Measurements from ENCODE around the gene DNAH3.
A peak's percentile ranks its signal among the peaks of the same experiment; 100 is the strongest.
"Not testable (repeated sequence)": the region's sequence is repeated elsewhere in the genome, so short reads cannot be mapped to it uniquely, and the experiment has no call there.

DNAH3 gene

DNA sequence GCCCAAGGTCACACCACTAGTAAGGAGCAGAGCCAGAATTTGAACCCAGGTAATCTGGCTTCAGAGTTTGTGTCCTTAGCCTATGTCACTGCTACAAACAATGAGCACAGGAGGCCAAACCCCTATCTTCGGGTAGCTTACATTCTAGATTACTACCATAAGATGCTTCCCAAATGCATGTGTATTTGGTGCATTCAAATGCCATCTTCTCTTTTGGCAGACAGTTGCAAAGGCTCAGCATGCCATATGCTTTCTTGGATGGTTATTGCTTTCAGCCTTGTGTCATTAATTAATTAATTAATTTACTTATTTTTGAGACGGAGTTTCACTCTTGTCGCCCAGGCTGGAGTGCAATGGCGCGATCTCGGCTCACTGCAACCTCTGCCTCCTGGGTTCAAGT is 80.7 kb downstream of the DNAH3 start:
- DNase-seq: no peak

DNA sequence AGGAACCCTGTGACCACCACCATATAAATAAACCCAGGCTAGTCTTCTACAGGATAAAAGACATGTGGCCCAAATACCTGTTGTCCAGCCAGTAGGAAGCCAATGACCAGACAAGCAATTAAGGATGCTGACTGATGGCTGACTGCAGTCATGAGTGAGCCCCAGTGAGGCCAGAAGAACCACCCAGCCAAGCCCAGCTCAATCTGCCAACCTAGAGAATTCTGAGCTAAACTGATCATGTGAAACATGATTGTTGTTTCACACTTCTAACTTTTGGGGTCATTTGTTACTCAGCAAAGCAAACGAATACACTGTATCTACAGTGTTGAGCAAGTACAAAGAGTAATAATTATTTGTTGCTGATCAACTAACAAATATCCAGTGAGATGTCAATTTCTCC is 86.4 kb downstream of the DNAH3 start:
- no peak for DNase-seq

DNA sequence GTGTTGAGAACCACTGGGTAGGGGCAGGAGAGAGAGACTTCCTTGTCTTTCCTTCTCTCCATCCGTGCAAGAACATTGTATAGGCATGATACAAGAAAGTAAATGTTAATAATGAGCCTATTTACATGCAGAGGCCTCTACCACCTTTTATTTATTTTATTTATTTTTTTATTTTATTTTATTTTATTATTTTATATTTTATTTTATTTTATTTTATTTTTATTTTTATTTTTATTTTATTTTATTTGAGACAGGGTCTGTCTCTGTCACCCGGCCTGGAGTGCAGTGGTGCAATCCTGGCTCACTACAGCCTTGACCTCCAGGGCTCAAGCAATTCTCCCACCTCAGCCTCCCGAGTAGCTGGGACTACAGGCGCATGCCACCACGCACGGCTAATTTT is 87.3 kb downstream of the DNAH3 start:
- not testable (repeated sequence) for DNase-seq

DNA sequence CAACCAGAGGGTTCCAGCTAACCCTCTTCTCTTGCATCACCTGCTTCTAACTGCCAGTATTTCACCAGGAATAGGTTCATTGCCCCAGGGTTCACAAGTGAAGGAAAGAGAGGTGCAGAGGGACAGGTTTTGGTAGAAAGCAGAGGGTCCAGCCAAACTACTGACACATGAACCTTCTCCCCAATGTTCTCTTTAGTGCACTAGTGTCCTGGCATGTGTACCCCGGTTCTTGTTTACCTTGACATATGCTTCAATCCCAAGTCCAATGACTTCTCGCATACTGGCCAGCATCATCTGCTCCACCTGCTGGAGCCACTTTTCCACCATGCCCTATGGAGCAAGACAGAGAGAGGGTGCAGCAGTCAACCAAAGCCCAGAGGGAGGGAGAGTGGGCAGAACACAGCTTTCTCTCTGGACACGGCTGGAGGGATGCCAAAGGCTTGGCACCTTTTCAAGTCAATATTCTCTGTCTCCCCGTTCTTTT is 90.6 kb downstream of the DNAH3 start:
- no peak for DNase-seq

DNA sequence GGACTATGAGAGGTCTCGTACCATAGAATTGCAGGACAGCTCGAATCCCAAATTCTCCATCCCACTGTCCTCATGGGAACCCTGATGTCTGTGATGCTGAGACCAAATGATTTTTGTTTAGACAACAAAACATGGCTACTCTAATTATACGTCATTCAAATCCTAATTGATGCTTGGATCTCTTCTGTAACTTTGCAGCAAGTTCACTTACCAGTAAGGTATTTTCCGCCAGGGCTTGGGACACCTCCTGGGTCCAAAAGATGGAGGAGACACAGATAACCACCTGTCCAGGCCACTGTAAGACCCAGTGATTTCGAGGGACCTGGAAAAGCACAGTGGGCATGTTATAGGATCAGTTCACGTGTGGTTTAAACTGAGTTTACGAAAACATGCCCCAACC is 92.8 kb downstream of the DNAH3 start:
- no peak for DNase-seq

DNA sequence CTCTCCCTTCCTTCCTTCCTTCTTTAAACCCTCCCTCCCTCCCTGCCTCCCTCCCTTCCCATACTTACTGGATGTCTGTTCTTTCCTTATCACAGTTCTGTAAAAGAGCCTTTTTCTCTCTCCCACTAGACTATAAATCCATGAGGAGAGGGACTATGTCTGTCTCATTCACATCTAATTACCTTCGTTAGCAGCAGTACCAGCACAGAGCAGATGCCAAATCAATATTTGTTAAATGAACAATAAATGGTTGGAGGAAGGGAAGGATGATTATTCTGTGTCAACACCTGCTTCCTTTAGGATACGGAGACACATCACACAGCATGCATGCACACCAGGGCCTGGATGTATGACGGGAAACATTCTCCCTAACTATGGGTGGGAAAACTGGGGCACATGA is 94.2 kb downstream of the DNAH3 start:
- no peak for DNase-seq

DNA sequence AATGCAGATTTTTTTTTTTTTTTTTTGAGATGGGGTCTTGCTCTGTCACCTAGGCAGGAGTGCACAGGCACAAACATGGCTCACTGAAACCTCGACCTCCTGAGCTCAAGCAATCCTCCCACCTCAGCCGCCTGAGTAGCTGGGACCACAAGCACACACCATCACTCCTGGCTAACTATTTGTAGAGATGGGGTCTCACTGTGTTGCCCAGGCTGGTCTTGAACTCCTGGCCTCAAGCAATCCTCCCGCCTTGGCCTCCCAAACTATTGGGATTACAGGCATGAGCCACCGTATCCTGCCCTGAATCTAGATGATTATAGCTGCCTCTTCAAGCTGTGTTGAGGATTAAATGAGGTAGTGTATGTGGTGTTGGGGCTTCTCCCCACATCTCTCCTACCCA is 94.9 kb downstream of the DNAH3 start:
- DNase-seq: not testable (repeated sequence)

DNA sequence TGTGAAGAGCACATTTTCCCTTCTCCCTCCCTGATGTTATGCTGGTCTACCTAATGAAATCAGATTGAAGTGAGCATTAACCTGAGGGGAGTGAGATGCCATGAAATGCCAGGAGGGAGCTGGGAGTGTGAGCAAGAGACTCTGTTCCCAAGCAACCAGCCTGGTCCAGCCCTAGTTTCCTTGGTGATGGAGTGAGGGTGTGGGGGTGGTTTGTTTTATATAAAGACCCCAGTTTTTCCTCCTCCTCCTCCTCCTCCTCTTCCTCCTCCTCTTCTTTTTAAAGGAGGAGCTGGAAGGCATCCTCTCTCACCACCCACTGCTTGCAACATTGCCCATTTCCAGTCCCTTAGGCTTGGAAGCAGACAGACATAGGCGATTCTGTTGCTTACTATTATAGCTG is 97.1 kb downstream of the DNAH3 start:
- DNase-seq: no peak

DNA sequence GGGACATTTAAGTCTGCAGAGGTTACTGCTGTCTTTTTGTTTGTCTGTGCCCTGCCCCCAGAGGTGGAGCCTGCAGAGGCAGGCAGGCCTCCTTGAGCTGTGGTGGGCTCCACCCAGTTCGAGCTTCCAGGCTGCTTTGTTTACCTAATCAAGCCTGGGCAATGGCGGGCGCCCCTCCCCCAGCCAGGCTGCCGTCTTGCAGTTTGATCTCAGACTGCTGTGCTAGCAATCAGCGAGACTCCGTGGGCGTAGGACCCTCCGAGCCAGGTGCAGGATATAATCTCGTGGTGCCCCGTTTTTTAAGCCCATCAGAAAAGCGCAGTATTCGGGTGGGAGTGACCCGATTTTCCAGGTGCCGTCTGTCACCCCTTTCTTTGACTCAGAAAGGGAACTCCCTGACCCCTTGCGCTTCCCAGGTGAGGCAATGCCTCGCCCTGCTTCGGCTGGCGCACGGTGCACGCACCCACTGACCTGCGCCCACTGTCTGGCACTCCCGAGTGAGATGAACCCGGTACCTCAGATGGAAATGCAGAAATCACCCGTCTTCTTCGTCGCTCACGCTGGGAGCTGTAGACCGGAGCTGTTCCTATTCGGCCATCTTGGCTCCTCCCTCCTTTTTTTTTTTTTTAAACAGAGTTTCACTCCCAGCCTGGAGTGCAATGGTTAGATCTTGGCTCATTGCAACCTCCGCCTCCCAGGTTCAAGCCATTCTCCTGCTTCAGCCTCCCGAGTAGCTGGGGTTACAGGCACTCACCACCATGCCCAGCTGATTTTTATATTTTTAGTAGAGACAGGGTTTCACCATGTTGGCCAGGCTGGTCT is 102.3 kb downstream of the DNAH3 start:
- not testable (repeated sequence) for DNase-seq

DNA sequence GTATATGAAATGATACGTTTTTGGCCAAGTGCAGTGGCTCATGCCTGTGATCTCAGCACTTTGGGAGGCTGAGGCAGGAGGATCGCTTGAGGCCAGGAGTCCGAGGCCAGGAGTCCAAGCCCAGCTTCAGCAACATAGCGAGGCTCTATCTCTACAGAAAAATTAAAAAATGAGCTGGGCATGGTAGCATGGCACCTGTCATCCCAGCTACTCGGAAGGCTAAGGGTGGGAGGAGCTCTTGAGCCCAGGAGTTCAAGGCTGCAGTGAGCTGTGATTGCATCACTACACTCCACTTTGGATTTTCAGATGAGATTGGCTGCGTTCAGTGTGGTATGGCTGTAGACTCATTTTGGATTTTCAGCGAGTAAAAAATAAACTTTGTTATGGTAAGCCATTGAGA is 112.4 kb downstream of the DNAH3 start:
- no peak for DNase-seq

DNA sequence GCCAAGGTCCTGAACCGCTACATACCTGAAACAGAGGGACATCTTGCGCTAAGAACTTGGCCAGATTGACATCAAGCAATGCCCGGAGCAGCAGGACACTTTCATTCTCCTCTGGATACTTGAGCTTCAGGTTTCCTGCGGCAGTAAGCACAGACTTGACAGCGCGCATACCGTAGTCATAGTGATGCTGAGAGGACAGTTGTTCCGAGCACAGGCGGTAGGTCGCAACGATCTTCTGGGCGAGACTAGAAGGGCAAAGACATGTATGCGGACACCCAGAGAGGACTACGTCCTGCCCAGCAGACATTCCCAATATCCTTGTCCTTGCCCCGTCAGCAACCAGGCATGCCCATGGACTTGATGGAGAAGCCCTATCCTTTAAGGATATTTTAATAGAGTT is 112.9 kb downstream of the DNAH3 start:
- no peak for DNase-seq

DNA sequence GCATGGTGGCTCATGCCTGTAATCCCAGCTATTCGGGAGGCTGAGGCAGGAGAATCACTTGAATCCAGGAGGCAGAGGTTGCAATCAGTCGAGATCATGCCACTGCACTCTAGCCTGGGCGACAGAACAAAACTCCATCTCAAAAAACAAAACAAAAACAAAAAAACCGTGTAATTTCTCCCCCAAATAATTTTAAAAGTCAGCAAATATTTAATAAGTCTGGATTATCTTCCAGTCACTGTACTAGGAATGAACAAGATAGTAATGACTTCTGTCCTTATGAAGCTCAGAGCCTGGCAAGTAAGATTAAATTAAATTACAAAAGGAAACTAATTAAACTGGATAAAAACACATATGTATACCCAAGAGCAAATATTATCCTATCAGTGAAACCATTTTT is 113.5 kb downstream of the DNAH3 start:
- DNase-seq: no peak

DNA sequence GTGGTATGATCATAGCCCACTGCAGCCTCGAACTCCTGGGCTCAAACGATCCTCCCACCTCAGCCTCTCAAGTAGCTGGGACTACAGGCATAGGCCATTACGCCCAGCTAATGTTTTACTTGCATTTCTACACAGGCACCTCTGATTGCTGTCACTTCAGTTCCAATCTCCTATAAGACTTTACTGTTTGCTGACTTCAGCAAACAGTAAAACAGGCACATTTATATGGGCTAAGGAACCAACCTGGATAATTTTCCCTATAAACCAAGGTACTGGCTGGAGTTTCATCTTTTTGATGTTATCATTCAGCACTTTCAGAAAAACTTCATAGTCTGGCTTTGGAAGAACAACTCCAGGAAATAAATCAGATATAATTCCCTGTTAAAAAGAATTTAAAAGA is 114.2 kb downstream of the DNAH3 start:
- DNase-seq: no peak

DNA sequence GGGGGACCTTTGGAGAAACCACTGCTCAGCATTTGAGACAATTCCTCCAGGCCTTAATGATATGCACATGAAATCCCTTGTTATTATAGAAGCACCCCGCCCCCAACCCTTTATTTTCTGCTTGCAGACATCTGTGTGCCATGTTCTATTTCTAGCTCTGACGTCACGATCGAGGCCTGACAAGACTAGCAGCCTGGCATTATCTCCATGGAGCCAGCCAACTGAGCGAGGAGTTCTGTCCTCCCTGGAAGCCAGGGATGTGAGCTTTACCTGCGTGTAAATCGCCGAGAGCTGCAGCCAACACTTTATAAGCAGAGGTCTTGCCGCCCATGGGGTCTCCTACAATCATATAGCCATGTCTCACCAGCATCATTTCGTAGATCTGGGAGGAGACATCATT is 116.9 kb downstream of the DNAH3 start:
- no peak for DNase-seq

DNA sequence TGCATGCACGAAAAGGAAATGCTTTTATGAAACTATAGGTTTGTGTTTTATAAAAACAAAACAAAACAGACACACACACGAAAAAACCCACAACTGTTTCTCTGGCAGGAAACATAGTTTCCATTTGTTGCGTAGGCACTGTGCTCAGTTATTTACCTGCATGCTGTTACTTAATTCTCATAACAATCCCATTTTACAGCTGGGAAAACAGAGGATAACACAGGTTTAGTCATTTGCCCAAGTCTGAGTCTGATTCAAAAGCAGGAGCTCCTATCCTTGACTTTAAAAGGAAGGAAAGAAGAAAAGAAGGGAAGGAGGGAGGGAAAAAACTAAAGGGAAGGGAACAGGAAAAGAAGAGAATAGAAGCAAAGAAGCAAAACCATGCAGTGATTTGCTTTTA is 117.4 kb downstream of the DNAH3 start:
- DNase-seq: no peak

DNA sequence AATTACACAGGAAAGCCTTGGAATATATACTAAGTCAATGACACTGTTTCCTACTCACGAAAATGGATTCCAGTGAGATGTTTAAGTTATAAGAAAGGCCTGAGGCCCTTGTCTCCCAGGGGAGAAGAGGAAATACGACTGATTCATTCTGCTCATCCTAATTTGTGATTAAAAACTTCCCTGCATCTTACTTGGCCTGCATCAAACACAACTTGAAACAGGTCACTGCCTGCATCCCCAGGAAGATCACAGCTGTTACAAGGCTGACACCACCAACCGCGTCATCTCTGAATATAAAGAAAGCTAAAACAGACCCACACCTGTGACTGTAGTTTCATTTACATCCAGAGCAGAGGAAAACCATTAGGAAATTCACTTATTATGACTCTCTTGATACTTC is 121.9 kb downstream of the DNAH3 start:
- DNase-seq: no peak

DNA sequence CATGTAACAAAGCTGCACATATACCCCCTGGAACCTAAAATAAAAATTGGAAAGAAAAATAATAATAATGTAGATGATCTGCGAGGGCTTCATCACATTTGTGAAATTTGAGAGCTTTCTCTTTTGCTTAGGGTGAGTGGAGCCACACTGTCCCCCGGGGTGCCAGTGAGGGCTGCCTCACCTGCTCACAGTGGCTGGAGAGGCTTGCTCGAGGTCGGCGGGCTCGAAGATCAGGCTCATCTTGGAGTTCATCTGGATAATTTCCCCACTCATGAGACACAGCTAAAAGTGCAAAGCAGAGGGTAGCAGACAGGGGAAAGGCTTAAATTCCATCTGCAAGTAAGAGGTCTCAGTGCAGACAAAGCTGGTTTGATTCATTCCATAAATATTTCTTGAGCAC is 123.8 kb downstream of the DNAH3 start:
- no peak for DNase-seq

DNA sequence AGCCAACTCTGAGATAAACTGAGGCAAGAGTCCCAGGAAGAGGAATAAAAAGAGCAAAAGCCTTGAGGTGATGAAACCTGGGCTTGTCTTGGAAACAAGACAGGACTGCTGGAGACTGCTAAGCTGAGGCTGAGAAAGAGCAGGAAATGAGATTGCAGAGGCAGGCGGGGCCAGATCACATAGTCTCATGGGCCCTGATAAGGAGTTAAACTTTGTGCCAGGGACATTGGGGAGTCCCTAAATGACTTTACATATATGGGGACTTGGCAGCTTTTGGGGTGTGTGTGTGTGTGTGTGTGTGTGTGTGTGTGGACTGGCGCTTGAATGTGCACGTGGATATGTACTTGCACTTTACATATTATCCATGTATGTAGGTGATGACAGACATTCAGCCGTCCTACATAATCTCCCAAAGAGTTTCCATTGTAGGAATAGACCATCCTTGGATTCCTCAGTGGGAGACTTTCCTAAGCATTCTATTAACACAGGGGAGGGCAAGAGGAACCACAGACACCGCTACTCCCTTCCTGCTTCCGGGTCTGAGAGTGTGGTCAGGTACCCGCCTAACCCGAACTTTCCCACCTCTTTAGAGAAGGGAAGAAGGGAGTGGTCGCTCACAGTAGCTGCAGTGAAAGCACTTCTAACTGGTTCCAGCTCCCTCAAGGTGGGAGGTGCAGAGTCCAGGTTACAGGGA is 127.0 kb downstream of the DNAH3 start:
- DNase-seq: no peak

DNA sequence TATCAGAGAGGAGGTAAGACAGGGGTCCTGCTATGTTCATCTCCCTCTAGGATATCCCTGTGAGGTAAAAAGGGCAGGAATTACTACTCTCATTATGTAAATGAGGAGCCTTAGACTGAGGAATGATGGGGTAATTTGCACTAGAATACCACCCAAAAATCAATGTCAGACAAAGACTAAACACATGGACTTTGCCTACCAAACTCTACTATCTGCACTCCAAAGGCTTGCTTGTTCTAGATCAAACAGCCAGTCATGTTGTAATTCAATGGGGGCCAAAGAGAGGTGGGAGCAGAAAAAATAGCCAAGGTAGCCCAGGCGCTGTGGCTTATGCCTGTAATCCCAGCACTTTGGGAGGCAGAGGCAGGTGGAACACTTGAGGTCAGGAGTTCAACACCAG is 129.3 kb downstream of the DNAH3 start:
- DNase-seq: no peak

DNA sequence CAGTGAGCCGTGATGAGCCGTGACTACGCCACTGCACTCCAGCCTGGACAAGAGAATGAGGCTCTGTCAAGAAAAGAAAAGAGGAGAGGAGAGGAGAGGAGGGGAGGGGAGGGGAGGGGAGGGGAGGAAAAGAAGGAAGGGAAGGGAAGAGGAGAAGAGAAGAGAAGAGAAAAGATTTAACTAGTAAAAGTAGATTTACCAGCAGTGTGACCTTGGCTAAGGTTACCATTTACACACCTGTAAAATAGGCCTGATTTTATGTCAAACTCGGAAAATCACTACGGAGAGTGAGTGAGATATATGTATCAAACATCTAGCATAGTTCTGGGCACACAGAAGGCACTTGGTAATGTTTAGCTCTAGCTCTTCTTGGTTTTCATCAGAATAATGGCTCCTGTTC is 140.8 kb downstream of the DNAH3 start:
- no peak for DNase-seq

DNA sequence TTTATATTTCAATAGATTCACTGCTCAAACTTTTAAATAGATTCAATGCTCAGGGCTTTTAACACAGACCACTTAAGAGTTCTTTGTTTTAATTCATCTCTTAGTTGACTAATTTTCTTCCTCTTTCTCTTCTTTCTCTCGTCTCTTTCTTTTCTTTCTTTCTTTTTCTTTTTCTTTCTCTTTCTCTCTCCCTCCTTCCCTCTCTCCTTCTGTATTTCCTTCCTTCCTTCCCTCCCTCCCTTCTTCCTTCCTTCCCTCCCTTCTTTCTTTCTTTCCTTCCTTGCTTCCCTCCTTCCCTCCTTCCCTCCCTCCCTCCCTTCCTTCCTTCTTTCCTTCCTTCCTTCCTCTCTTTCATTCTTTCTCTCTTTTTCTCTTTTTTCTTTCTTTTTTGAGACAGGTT is 145.6 kb downstream of the DNAH3 start:
- no peak for DNase-seq

DNA sequence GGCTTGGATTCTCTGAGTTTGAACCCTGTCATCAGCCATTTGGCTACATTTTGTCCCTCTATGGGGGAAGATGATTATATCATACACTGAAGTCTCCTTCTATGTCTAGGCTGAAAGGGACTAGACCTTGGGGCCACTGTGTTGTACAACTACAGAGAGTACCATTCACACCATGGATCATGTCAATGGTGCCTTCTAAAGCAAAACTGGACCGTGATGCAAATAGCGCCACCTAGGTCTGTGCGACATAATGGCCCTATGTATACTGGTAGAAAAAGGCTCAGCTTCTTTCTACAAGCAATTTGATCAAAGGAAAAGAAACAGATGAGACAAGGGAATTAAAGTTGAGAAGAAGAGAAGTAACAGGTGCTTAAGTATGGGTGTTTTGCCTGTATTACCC is 149.4 kb downstream of the DNAH3 start:
- peak in 1 of 2 donors; percentile 1 for DNase-seq

DNA sequence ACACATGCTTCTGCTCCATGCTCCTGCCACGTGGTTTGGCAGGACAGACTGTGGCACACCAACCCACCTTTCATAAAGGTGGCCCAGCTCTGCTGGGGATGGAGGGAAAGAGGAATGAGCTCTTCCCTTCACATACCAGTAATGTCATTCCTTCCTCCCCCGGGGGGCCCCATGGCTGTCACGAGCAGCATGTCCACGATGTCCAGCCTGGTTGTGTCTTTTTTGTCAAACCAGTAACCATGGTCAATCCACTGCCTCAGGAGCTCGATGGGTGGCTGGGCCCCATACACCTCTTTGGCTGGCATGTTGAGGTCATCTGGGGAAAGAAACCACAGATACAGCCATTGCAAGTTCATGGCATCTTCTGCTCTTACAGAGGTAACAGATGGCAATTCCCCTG is 153.5 kb downstream of the DNAH3 start:
- DNase-seq: no peak

DNA sequence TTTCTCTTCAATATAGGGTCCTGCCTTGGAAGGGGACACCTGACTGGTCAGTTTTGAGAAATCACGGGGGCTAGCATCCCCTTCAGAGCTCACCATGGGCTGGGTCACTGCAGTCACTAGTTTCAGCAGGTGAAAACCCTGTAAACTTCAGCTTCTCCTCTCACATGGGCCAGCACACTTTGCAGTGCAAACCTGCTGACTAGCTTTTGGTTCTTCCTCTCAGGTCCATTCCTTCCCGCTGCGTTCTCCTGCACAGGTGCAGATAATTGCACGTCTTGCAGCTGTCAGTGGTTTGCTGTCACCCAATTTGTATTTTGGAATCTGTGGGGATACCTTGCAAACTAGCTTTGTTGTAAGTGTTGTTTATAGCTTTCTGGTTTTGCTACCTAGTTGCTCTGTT is 154.9 kb downstream of the DNAH3 start:
- no peak for DNase-seq
